Dermis microvascular lymphatic vessel endothelial cell (primary cell): ENCODE data around the gene RBM26. TPM values are rescaled to one million over a fixed set of nuclear protein-coding genes. Genes with fewer than 3 reads are reported as not detected.
A peak's percentile ranks its signal among the peaks of the same experiment; 100 is the strongest.

ENCODE experiments used
- DNase-seq, 2 donors: peaks; one replicate each; pipeline versions ENCODE4 v3.0.0 to v3.0.0-alpha.2; 2010; ENCODE audit warnings: low read depth in 2 of 2
- total RNA-seq: library from RNA; depleted of rRNA; stranded (reverse); fragments of >200 nt; gene quantifications from 2 replicates; pipeline ENCODE4 v1.2.1, GENCODE V29; 2014

RBM26 gene
- total RNA-seq, 1 donor from 2014 or later: 13.4 TPM

GRCh38 chr13:79336966-79337365, 69.1 kb downstream of the RBM26 start:
- DNase-seq: no peak

- DNase-seq: no peak
Observed at GRCh38 chr13:79328510-79328909, 77.5 kb downstream of the RBM26 start.

- no peak for DNase-seq
Observed at GRCh38 chr13:79320433-79320832, 85.6 kb downstream of the RBM26 start.

- no peak for DNase-seq
Observed at GRCh38 chr13:79318664-79319063, 87.4 kb downstream of the RBM26 start.

DNA sequence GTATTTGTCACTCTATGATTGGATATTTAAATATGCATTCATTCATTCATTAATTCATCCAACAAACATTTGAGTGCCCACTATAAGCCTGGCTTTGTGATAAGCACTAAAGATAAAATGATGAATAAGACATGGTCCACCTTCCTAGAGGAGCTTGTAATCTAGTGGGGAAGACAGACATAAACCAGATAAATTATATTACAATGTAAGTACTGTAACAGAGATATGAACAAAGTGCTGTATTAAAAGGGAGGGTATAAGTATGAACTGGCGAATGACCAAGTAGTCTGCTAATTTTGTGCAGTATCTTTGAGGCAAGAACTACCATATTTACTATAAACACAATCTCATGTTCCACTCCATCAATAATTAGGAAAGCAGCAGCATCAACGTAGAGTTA, 88.2 kb downstream of the RBM26 start:
- DNase-seq: no peak

GRCh38 chr13:79314652-79315051, 91.4 kb downstream of the RBM26 start:
- no peak for DNase-seq

GRCh38 chr13:79312340-79312855, 93.7 kb downstream of the RBM26 start:
- peak in 1 of 2 donors; percentile 7 for DNase-seq

GRCh38 chr13:79311386-79311785, 94.7 kb downstream of the RBM26 start:
- DNase-seq: peak in 1 of 2 donors; percentile 9

DNA sequence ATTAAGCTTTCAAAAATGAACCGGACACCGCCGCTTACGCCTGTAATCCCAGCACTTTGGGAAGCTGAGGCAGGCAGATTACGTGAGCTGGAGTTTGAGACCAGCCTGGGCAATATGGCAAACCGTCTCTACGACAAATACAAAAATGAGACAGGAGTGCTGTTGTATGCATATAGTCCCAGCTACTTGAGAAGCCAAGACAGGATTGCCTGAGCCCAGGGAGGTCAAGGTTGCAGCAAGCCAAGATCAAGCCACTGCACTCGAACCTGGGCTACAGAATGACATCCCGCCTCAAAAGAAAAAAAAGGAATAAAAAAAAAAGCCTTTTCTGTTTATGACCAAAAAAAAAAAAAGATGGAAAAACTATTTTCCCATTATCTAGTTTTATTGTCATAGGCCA, 96.4 kb downstream of the RBM26 start:
- no peak for DNase-seq

DNA sequence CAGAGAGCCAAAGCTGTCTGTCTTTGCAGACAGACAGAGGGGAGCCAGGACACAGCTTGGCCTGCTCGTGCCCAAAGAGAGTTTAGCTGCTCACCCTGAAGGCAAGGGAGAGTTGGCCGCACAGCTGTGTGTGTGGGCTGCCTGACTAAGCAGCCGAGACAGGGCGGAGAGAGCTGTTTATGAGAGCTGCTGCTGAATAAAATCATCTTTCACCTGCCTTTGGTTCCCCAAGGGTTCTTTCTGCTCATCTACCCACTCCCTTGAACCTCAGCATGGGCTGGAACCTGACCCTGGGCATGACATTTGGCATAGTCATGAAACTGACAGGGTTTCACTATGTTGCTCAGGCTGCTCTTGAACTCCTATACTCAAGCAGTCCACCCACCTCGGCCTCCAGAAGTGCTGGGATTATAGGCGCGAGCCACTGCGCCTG, 98.2 kb downstream of the RBM26 start:
- no peak for DNase-seq

GRCh38 chr13:79307433-79307861, 98.6 kb downstream of the RBM26 start:
- no peak for DNase-seq

GRCh38 chr13:79306650-79307049, 99.4 kb downstream of the RBM26 start:
- DNase-seq: no peak

GRCh38 chr13:79297128-79297527, 108.9 kb downstream of the RBM26 start:
- DNase-seq: no peak

- DNase-seq: peak in 1 of 2 donors; percentile 33
Observed at GRCh38 chr13:79295906-79296706, 109.9 kb downstream of the RBM26 start.

GRCh38 chr13:79290595-79291244, 115.3 kb downstream of the RBM26 start:
- DNase-seq: no peak

DNA sequence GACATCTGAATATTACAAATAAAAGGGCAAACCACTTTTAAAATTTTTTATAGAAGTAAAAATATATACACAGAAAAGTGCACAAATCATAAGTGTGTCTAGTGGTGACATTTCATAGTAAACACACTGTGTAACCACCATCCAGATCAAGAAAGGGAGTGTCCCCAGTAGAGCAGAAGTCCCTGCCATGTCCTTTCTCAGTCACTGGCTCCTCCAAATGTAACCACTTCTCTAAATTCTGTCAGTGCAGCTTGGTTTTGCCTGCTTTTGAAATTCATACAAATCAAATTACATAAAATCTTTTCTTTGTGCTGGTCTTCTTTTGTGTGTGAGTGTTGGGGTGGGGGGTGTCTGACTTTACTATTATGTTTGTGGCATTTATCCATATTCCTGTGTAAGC, 116.5 kb downstream of the RBM26 start:
- DNase-seq: no peak

- DNase-seq: no peak
Observed at GRCh38 chr13:79287939-79288795, 117.9 kb downstream of the RBM26 start.

- DNase-seq: no peak
Observed at GRCh38 chr13:79285159-79285558, 120.9 kb downstream of the RBM26 start.

- DNase-seq: no peak
Observed at GRCh38 chr13:79283742-79284141, 122.3 kb downstream of the RBM26 start.

GRCh38 chr13:79282976-79283375, 123.1 kb downstream of the RBM26 start:
- DNase-seq: no peak

DNA sequence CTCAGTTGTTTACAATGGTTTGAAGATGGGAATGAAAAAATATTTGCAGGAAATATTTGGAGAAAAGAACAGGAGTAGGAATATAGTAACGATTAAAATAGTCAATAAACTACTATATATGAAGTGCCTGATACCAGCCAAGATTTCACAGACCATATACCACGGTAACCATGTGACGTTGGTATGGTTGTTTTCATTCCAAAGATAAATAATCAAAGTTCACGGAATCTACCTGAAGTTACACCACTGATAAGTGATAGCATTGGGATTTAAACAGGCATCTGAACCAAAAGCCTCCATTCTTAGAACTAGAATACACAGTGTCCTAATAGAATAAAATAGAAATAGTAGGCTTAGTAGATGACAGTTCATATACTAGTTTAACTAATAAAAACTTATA, 123.5 kb downstream of the RBM26 start:
- no peak for DNase-seq

- no peak for DNase-seq
Observed at GRCh38 chr13:79281339-79281747, 124.7 kb downstream of the RBM26 start.
